Skin of body (tissue), 2 donors: ENCODE results near the gene PLEKHA7. TPM values are rescaled to one million over a fixed set of nuclear protein-coding genes. Genes with fewer than 3 reads are reported as not detected.
"Not testable (repeated sequence)": the region's sequence is repeated elsewhere in the genome, so short reads cannot be mapped to it uniquely, and the experiment has no call there.

Source experiments
- DNase-seq: peaks from one replicate; lab custom pipeline; 2025; lab: John Stamatoyannopoulos, UW
- total RNA-seq: library from RNA; depleted of rRNA; stranded (reverse); fragments of >200 nt; gene quantifications from one replicate; pipeline ENCODE4 v1.2.3, GENCODE V29; 2014

Gene PLEKHA7
- total RNA-seq, 1 donor from 2014 or later = 19.9 TPM

GRCh38 chr11:16977136-16977993 lies 36.8 kb downstream of the PLEKHA7 start:
- DNase-seq = no peak

- no peak for DNase-seq
Measured at GRCh38 chr11:16976379-16976778, 37.8 kb downstream of the PLEKHA7 start.

- DNase-seq = no peak
Measured at GRCh38 chr11:16975906-16976305, 38.3 kb downstream of the PLEKHA7 start.

GRCh38 chr11:16973338-16973964 lies 40.8 kb downstream of the PLEKHA7 start:
- no peak for DNase-seq

GRCh38 chr11:16969010-16969999 lies 44.9 kb downstream of the PLEKHA7 start:
- no peak for DNase-seq

GRCh38 chr11:16968196-16968595 lies 46.0 kb downstream of the PLEKHA7 start:
- no peak for DNase-seq

GRCh38 chr11:16966930-16967671 lies 47.1 kb downstream of the PLEKHA7 start:
- DNase-seq = no peak

GRCh38 chr11:16964501-16964900 lies 49.7 kb downstream of the PLEKHA7 start:
- no peak for DNase-seq

- DNase-seq = no peak
Measured at GRCh38 chr11:16963316-16963876, 50.8 kb downstream of the PLEKHA7 start.

GRCh38 chr11:16962589-16962988 lies 51.6 kb downstream of the PLEKHA7 start:
- DNase-seq = not testable (repeated sequence)

- DNase-seq = no peak
Measured at GRCh38 chr11:16962146-16962545, 52.1 kb downstream of the PLEKHA7 start.

GRCh38 chr11:16960250-16960649 lies 54.0 kb downstream of the PLEKHA7 start:
- no peak for DNase-seq

GRCh38 chr11:16959602-16960001 lies 54.6 kb downstream of the PLEKHA7 start:
- DNase-seq = no peak

- no peak for DNase-seq
Measured at GRCh38 chr11:16958833-16959232, 55.4 kb downstream of the PLEKHA7 start.

- DNase-seq = no peak
Measured at GRCh38 chr11:16956538-16957153, 57.6 kb downstream of the PLEKHA7 start.

GRCh38 chr11:16953663-16954062 lies 60.6 kb downstream of the PLEKHA7 start:
- no peak for DNase-seq

GRCh38 chr11:16946477-16947282 lies 67.5 kb downstream of the PLEKHA7 start:
- DNase-seq = no peak

- DNase-seq = no peak
Measured at GRCh38 chr11:16945671-16946469, 68.3 kb downstream of the PLEKHA7 start.
